HepG2 (cell line): ENCODE results near the gene ABCG8.

ENCODE experiments used
- JUN ChIP-seq: sonication (generic); formaldehyde crosslinking; IDR thresholded peaks from 2 replicates; pipeline ENCODE4 v1.4.0; 2020; ENCODE audit warnings: mild to moderate bottlenecking, missing genetic modification reagents
- POLR2AphosphoS5 ChIP-seq: IDR thresholded peaks from 2 replicates; pipeline ENCODE4 v1.6.1; 2012; ENCODE audit warnings: low read depth, low read length
- RAD51 ChIP-seq: fragments of 450-650 bp; IDR thresholded peaks from 2 replicates; pipeline ENCODE4 v1.6.1; 2016; ENCODE audit warnings: borderline replicate concordance
- SUZ12 ChIP-seq: fragments of 150-350 bp; IDR thresholded peaks from 2 replicates; pipeline ENCODE4 v1.6.1; 2014; ENCODE audit warnings: low read depth, low read length
- ZNF124 ChIP-seq: sonication (generic); formaldehyde crosslinking; IDR thresholded peaks from 2 replicates; pipeline ENCODE4 v1.4.0; 2020; ENCODE audit warnings: missing genetic modification reagents
- ZNF318 ChIP-seq: sonication (generic); formaldehyde crosslinking; IDR thresholded peaks from 2 replicates; pipeline ENCODE4 v1.4.0; 2020; ENCODE audit warnings: mild to moderate bottlenecking, missing genetic modification reagents
- TF ChIP-seq, protein P1 (sequence below): sonication (generic); formaldehyde crosslinking; IDR thresholded peaks from 2 replicates; pipeline ENCODE4 v1.5.0; 2020; ENCODE audit warnings: mild to moderate bottlenecking, missing genetic modification reagents, moderate library complexity
- TF ChIP-seq, protein P2 (sequence below), 2 experiments: IDR thresholded peaks; 2 replicates each; pipeline ENCODE4 v1.6.1; 2011 to 2012; ENCODE audit warnings: low read length in 2 of 2, borderline replicate concordance in 1 of 2, low read depth in 1 of 2, mild to moderate bottlenecking in 1 of 2, moderate library complexity in 1 of 2

DNA sequence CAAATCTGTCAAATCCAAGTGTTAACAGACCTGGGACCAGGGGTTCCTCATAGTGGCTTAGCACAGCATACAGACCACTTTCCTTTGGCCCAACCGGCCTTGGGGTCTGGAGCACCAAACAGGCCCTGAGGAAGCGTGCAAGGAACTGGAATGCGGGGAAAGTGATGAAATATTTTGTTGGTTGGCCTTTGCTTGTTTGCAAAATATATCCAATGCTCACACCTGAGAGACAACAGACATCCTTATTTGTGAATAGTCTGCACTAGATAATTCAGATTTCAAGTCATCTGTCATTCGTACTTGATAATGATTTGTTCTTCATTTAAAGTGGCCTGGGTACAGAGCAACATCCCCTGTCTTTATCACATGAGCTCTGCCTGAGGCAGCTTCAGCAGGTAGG, 43.5 kb downstream of the ABCG8 start:
- no peak for TF ChIP-seq POLR2AphosphoS5
- TF ChIP-seq JUN (CRISPR knock-in tag) = no peak
- TF ChIP-seq, protein P1, sequence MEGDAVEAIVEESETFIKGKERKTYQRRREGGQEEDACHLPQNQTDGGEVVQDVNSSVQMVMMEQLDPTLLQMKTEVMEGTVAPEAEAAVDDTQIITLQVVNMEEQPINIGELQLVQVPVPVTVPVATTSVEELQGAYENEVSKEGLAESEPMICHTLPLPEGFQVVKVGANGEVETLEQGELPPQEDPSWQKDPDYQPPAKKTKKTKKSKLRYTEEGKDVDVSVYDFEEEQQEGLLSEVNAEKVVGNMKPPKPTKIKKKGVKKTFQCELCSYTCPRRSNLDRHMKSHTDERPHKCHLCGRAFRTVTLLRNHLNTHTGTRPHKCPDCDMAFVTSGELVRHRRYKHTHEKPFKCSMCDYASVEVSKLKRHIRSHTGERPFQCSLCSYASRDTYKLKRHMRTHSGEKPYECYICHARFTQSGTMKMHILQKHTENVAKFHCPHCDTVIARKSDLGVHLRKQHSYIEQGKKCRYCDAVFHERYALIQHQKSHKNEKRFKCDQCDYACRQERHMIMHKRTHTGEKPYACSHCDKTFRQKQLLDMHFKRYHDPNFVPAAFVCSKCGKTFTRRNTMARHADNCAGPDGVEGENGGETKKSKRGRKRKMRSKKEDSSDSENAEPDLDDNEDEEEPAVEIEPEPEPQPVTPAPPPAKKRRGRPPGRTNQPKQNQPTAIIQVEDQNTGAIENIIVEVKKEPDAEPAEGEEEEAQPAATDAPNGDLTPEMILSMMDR (CRISPR knock-in tag) = no peak
- no peak for TF ChIP-seq SUZ12
- TF ChIP-seq RAD51 = no peak
- TF ChIP-seq, protein P2, sequence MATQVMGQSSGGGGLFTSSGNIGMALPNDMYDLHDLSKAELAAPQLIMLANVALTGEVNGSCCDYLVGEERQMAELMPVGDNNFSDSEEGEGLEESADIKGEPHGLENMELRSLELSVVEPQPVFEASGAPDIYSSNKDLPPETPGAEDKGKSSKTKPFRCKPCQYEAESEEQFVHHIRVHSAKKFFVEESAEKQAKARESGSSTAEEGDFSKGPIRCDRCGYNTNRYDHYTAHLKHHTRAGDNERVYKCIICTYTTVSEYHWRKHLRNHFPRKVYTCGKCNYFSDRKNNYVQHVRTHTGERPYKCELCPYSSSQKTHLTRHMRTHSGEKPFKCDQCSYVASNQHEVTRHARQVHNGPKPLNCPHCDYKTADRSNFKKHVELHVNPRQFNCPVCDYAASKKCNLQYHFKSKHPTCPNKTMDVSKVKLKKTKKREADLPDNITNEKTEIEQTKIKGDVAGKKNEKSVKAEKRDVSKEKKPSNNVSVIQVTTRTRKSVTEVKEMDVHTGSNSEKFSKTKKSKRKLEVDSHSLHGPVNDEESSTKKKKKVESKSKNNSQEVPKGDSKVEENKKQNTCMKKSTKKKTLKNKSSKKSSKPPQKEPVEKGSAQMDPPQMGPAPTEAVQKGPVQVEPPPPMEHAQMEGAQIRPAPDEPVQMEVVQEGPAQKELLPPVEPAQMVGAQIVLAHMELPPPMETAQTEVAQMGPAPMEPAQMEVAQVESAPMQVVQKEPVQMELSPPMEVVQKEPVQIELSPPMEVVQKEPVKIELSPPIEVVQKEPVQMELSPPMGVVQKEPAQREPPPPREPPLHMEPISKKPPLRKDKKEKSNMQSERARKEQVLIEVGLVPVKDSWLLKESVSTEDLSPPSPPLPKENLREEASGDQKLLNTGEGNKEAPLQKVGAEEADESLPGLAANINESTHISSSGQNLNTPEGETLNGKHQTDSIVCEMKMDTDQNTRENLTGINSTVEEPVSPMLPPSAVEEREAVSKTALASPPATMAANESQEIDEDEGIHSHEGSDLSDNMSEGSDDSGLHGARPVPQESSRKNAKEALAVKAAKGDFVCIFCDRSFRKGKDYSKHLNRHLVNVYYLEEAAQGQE (IDR thresholded peaks at IDR 0.05; ENCODE audit: borderline replicate concordance in 1 of 2, low read depth in 1 of 2, low read length in 2 of 2) = no peak
- no peak for TF ChIP-seq ZNF318 (CRISPR knock-in tag)
- no peak for TF ChIP-seq ZNF124
